WTC11 (cell line): ENCODE results near the gene BHLHE23. TPM values are rescaled to one million over a fixed set of nuclear protein-coding genes. Genes with fewer than 3 reads are reported as not detected.
A peak's percentile ranks its signal among the peaks of the same experiment; 100 is the strongest.

ENCODE experiments used
- ATAC-seq: fragments of 200-7000 bp; cut with Tn5 transposase; 2 replicates; pipeline ENCODE4 v1.10.0; 2021; ENCODE audit warnings: mild to moderate bottlenecking, moderate library complexity
- CTCF ChIA-PET: fragments of 300-600 bp; sonication (Branson Sonifier 250); formaldehyde crosslinking; loops from one replicate; lab custom pipeline; 2021; ENCODE audit warnings: antibody characterized with exemption; lab: Charles Lee
- POLR2A ChIA-PET: fragments of 350-600 bp; sonication (Branson Sonifier 250); formaldehyde crosslinking; loops from one replicate; lab custom pipeline; 2021; ENCODE audit warnings: antibody characterized with exemption; lab: Charles Lee
- DNase-seq: peaks from one replicate; pipeline ENCODE4 v3.0.0; 2021; ENCODE audit warnings: low spot score
- H3K27ac Mint-ChIP-seq: 2 replicates; pipeline ENCODE4 v1.8.0; 2021; ENCODE audit warnings: mixed read lengths
- H3K27me3 Mint-ChIP-seq: 2 replicates; pipeline ENCODE4 v1.8.0; 2021; ENCODE audit warnings: low read depth, mild to moderate bottlenecking, moderate library complexity, mixed read lengths
- H3K36me3 Mint-ChIP-seq: 2 replicates; pipeline ENCODE4 v1.8.0; 2021; ENCODE audit warnings: mixed read lengths
- H3K4me1 Mint-ChIP-seq: 2 replicates; pipeline ENCODE4 v1.8.0; 2022; ENCODE audit warnings: mixed read lengths
- H3K4me3 Mint-ChIP-seq: 2 replicates; pipeline ENCODE4 v1.8.0; 2021; ENCODE audit warnings: mild to moderate bottlenecking, moderate library complexity, mixed read lengths
- H3K9me3 Mint-ChIP-seq: 2 replicates; pipeline ENCODE4 v1.8.0; 2021; ENCODE audit warnings: mixed read lengths
- AR ChIP-seq: fragments of 250-450 bp; sonication (Bioruptor Pico); IDR thresholded peaks from 2 replicates; pipeline ENCODE4 v1.9.0; 2021; ENCODE audit warnings: mild to moderate bottlenecking
- CREM ChIP-seq: sonication (generic); formaldehyde crosslinking; IDR thresholded peaks from 2 replicates; pipeline ENCODE4 v1.8.1; 2022; ENCODE audit warnings: mild to moderate bottlenecking, missing genetic modification reagents, moderate library complexity
- FOXJ3 ChIP-seq: sonication (generic); formaldehyde crosslinking; IDR thresholded peaks from 2 replicates; pipeline ENCODE4 v1.9.0; 2021; ENCODE audit warnings: missing genetic modification reagents, mild to moderate bottlenecking, borderline replicate concordance
- FOXP4 ChIP-seq: sonication (generic); formaldehyde crosslinking; IDR thresholded peaks from 2 replicates; pipeline ENCODE4 v1.8.0; 2022; ENCODE audit warnings: mild to moderate bottlenecking, missing genetic modification reagents
- GABPB1 ChIP-seq: sonication (generic); formaldehyde crosslinking; IDR thresholded peaks from 2 replicates; pipeline ENCODE4 v1.8.1; 2023; ENCODE audit warnings: mild to moderate bottlenecking, missing genetic modification reagents
- KAT7 ChIP-seq: sonication (generic); formaldehyde crosslinking; IDR thresholded peaks from 2 replicates; pipeline ENCODE4 v1.8.1; 2023; ENCODE audit warnings: missing genetic modification reagents, mild to moderate bottlenecking, borderline replicate concordance
- MAX ChIP-seq: sonication (generic); formaldehyde crosslinking; IDR thresholded peaks from 2 replicates; pipeline ENCODE4 v1.8.0; 2022; ENCODE audit warnings: mild to moderate bottlenecking, missing genetic modification reagents
- PRDM15 ChIP-seq: sonication (generic); formaldehyde crosslinking; IDR thresholded peaks from 2 replicates; pipeline ENCODE4 v1.8.0; 2022; ENCODE audit warnings: missing genetic modification reagents
- TEAD4 ChIP-seq: sonication (generic); formaldehyde crosslinking; IDR thresholded peaks from 2 replicates; pipeline ENCODE4 v1.8.0; 2022; ENCODE audit warnings: mild to moderate bottlenecking, missing genetic modification reagents
- ZNF219 ChIP-seq: sonication (generic); formaldehyde crosslinking; IDR thresholded peaks from 2 replicates; pipeline ENCODE4 v1.8.0; 2023; ENCODE audit warnings: missing genetic modification reagents, mild to moderate bottlenecking, borderline replicate concordance
- ZNF671 ChIP-seq: fragments of 250-450 bp; sonication (Bioruptor Pico); IDR thresholded peaks from 2 replicates; pipeline ENCODE4 v1.8.0; 2021; ENCODE audit warnings: mild to moderate bottlenecking
- total RNA-seq: library from RNA; stranded (reverse); gene quantifications from 3 replicates; pipeline ENCODE4 v1.2.3, GENCODE V29; 2021
- TF ChIP-seq, protein P1 (sequence below): fragments of 250-450 bp; sonication (Bioruptor Pico); IDR thresholded peaks from 2 replicates; pipeline ENCODE4 v1.9.0; 2021; ENCODE audit warnings: mild to moderate bottlenecking
- TF ChIP-seq, protein P2 (sequence below): sonication (generic); formaldehyde crosslinking; IDR thresholded peaks from 2 replicates; pipeline ENCODE4 v1.8.1; 2023; ENCODE audit warnings: mild to moderate bottlenecking, missing genetic modification reagents, moderate library complexity

Gene BHLHE23
- total RNA-seq, 1 experiment from 2014 or later, result 1.3 TPM

- no peak for DNase-seq
- Mint-ChIP-seq H3K9me3 (no peaks in the 10 kb centered on the region), H3K4me1 (peaks cover 25% of the 10 kb centered on the region), H3K27ac (no peak overlapping the region)
- ChIA-PET POLR2A (no interaction called here), CTCF (interaction anchor here (0.7 to 1.8 kb wide), 15 partner anchors 9 to 95 kb away, joined by 3 to 16 read pairs (median 4); no protein-coding TSS in a partner anchor)
- TF ChIP-seq FOXJ3 (CRISPR knock-in tag) (no peak), PRDM15 (CRISPR knock-in tag) (0 out of 2 replicates have a peak, but pooled peaks have one; percentile 3), GABPB1 (CRISPR knock-in tag) (0 out of 2 replicates have a peak, but pooled peaks have one; percentile 18), FOXP4 (CRISPR knock-in tag) (peak; percentile 22; the same call in 1 of the 2 replicates)
- TF ChIP-seq, all 79 proteins: peak for 3
- H3K4me3 Mint-ChIP-seq, result no peak overlapping the region
- peaks cover 39% of the 10 kb centered on the region for H3K27me3 Mint-ChIP-seq
- no peak for ATAC-seq
- no peaks in the 10 kb centered on the region for H3K36me3 Mint-ChIP-seq
Observed at GRCh38 chr20:62970307-62971210, 36.2 kb downstream of the BHLHE23 start.

GRCh38 chr20:62969939-62970306, 36.8 kb downstream of the BHLHE23 start:
- H3K4me3 Mint-ChIP-seq, result no peak overlapping the region
- TF ChIP-seq CREM (no peak), ZNF219 (CRISPR knock-in tag) (0 out of 2 replicates have a peak, but pooled peaks have one; percentile 33), MAX (CRISPR knock-in tag) (no peak)
- ChIA-PET CTCF (interaction anchor here (1.3 to 1.8 kb wide), 7 partner anchors 9 to 94 kb away, joined by 3 to 16 read pairs (median 5); no protein-coding TSS in a partner anchor), POLR2A (no interaction called here)
- no peaks in the 10 kb centered on the region for H3K36me3 Mint-ChIP-seq
- DNase-seq (no peak), ATAC-seq (no peak)
- no peaks in the 10 kb centered on the region for H3K9me3 Mint-ChIP-seq
- peaks cover 21% of the 10 kb centered on the region for H3K4me1 Mint-ChIP-seq
- H3K27ac Mint-ChIP-seq, result no peak overlapping the region
- H3K27me3 Mint-ChIP-seq, result peaks cover 35% of the 10 kb centered on the region

GRCh38 chr20:62969179-62969760, 37.5 kb downstream of the BHLHE23 start:
- DNase-seq (no peak), ATAC-seq (no peak)
- ChIA-PET POLR2A (no interaction called here), CTCF (interaction anchor here (1.8 kb wide), 1 partner anchor 36 kb away, joined by 4 read pairs; no protein-coding TSS in a partner anchor)
- H3K27me3 Mint-ChIP-seq, result peaks cover 28% of the 10 kb centered on the region
- TF ChIP-seq FOXJ3 (CRISPR knock-in tag), result no peak
- no peak for TF ChIP-seq KAT7
- TF ChIP-seq TEAD4 (CRISPR knock-in tag), result no peak
- TF ChIP-seq, protein P1, sequence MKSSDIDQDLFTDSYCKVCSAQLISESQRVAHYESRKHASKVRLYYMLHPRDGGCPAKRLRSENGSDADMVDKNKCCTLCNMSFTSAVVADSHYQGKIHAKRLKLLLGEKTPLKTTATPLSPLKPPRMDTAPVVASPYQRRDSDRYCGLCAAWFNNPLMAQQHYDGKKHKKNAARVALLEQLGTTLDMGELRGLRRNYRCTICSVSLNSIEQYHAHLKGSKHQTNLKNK (CRISPR knock-in tag), result no peak
- no peak for TF ChIP-seq AR (CRISPR knock-in tag)
- TF ChIP-seq, protein P2, sequence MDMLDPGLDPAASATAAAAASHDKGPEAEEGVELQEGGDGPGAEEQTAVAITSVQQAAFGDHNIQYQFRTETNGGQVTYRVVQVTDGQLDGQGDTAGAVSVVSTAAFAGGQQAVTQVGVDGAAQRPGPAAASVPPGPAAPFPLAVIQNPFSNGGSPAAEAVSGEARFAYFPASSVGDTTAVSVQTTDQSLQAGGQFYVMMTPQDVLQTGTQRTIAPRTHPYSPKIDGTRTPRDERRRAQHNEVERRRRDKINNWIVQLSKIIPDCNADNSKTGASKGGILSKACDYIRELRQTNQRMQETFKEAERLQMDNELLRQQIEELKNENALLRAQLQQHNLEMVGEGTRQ (CRISPR knock-in tag), result no peak
- no peak for TF ChIP-seq ZNF671 (CRISPR knock-in tag)
- TF ChIP-seq FOXP4 (CRISPR knock-in tag), result no peak
- peaks cover 15% of the 10 kb centered on the region for H3K4me1 Mint-ChIP-seq
- H3K4me3 Mint-ChIP-seq, result no peak overlapping the region
- no peaks in the 10 kb centered on the region for H3K9me3 Mint-ChIP-seq
- no peaks in the 10 kb centered on the region for H3K36me3 Mint-ChIP-seq
- no peak overlapping the region for H3K27ac Mint-ChIP-seq
